OCI-LY3 (cell line): Measurements from ENCODE around the gene LSM3.

Experiments used
- CTCF ChIP-seq: fragments of 200-600, 300-600 bp; sonication (generic); IDR thresholded peaks from 2 replicates; pipeline ENCODE4 v1.5.1; 2014; ENCODE audit warnings: antibody characterized with exemption, low read length, low read depth
- EZH2phosphoT487 ChIP-seq: fragments of 200-600 bp; shearing (Covaris generic); IDR thresholded peaks from 2 replicates; pipeline ENCODE4 v1.6.1; 2018; ENCODE audit warnings: antibody characterized with exemption, mixed run types, low read depth

GRCh38 chr3:14179114-14179465 lies 473 bp downstream of the LSM3 start:
- no peak for TF ChIP-seq CTCF
- no peak for TF ChIP-seq EZH2phosphoT487
